ENCODE measurements around the gene CYTH3.
"Not testable (repeated sequence)": the region's sequence is repeated elsewhere in the genome, so short reads cannot be mapped to it uniquely, and the experiment has no call there.

The CYTH3 gene

DNA sequence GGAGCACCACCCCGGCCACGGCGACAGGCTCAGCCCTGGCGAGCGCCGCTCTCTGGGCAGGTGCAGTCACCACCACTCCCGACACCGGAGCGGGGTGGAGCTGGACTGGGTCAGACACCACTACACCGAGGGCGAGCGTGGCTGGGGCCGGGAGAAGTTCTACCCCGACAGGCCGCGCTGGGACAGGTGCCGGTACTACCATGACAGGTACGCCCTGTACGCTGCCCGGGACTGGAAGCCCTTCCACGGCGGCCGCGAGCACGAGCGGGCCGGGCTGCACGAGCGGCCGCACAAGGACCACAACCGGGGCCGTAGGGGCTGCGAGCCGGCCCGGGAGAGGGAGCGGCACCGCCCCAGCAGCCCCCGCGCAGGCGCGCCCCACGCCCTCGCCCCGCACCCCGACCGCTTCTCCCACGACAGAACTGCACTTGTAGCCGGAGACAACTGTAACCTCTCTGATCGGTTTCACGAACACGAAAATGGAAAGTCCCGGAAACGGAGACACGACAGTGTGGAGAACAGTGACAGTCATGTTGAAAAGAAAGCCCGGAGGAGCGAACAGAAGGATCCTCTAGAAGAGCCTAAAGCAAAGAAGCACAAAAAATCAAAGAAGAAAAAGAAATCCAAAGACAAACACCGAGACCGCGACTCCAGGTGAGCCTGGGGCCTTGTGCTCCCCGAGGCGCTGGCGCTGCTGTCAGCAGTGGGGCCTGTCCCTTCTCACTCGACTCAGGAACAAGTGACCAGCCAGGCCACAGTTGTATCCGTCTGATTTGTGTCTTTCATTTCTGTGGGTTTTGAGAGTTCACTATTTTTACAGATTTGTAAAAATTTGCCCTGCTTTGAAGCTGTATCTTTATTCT lies 117.7 kb downstream of the CYTH3 start:
- H3K4me3 ChIP-seq (ENCODE audit: low read depth, low read length): no peak overlapping the region
- H3K27ac ChIP-seq: no peak overlapping the region
- no peaks in the 10 kb centered on the region for H3K36me3 ChIP-seq (ENCODE audit: control insufficient read depth, insufficient read depth, low read length)
- H3K4me2 ChIP-seq (ENCODE audit: low read length): no peak overlapping the region
- no peaks in the 10 kb centered on the region for H3K9me3 ChIP-seq (ENCODE audit: control insufficient read depth, low read length)
- H3K9ac ChIP-seq: no peak overlapping the region
- H3K4me1 ChIP-seq: no peaks in the 10 kb centered on the region
- TF ChIP-seq CTCF (IDR thresholded peaks at IDR 0.05): no peak
- H3K79me2 ChIP-seq: no peaks in the 10 kb centered on the region
- H2AFZ ChIP-seq: no peak overlapping the region
- no peaks in the 10 kb centered on the region for H3K27me3 ChIP-seq (ENCODE audit: control insufficient read depth, insufficient read depth, low read length)

GRCh38 chr7:6153646-6154541 lies 118.5 kb downstream of the CYTH3 start:
- H3K36me3 ChIP-seq (ENCODE audit: control insufficient read depth, insufficient read depth, low read length): no peaks in the 10 kb centered on the region
- H3K9me3 ChIP-seq (ENCODE audit: control insufficient read depth, low read length): no peaks in the 10 kb centered on the region
- H2AFZ ChIP-seq: no peak overlapping the region
- no peak overlapping the region for H3K4me3 ChIP-seq (ENCODE audit: low read depth, low read length)
- no peaks in the 10 kb centered on the region for H3K79me2 ChIP-seq
- no peak overlapping the region for H3K27ac ChIP-seq
- no peak overlapping the region for H3K9ac ChIP-seq
- no peak for TF ChIP-seq CTCF (IDR thresholded peaks at IDR 0.05)
- no peaks in the 10 kb centered on the region for H3K27me3 ChIP-seq (ENCODE audit: control insufficient read depth, insufficient read depth, low read length)
- H3K4me2 ChIP-seq (ENCODE audit: low read length): no peak overlapping the region
- H3K4me1 ChIP-seq: no peaks in the 10 kb centered on the region

- TF ChIP-seq CTCF (IDR thresholded peaks at IDR 0.05): no peak
Observed at GRCh38 chr7:6151994-6152735, 120.3 kb downstream of the CYTH3 start.

DNA sequence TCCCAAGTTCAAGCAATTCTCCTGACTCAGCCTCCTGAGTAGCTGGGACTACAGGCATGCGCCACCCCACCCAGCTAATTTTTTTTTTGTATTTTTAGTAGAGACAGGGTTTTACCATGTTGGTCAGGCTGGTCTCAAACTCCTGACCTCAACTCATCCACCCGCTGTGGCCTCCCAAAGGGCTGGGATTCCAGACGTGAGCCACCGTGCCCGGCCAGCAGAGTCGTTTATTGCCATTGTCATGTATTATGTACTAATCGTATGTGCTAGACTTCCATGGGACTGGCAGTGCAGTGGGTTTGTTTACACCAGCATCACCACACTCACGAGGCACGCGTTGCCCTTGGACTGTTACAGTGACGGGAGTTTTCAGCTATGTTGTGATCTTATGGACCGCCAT lies 120.9 kb downstream of the CYTH3 start:
- not testable (repeated sequence) for H3K27me3 ChIP-seq (ENCODE audit: control insufficient read depth, insufficient read depth, low read length); H3K4me1 ChIP-seq; H3K36me3 ChIP-seq (ENCODE audit: control insufficient read depth, insufficient read depth, low read length); H3K9ac ChIP-seq; H3K79me2 ChIP-seq; H3K4me3 ChIP-seq (ENCODE audit: low read depth, low read length); H3K27ac ChIP-seq; H3K4me2 ChIP-seq (ENCODE audit: low read length); H3K9me3 ChIP-seq (ENCODE audit: control insufficient read depth, low read length); H2AFZ ChIP-seq

More at GRCh38 chr7:6151994-6152735, 120.3 kb downstream of the CYTH3 start:
- Histone ChIP-seq H3K4me3 (ENCODE audit: low read depth, low read length) (no peak overlapping the region), H3K9ac (no peak overlapping the region), H3K36me3 (ENCODE audit: control insufficient read depth, insufficient read depth, low read length) (no peaks in the 10 kb centered on the region), H3K4me2 (ENCODE audit: low read length) (no peak overlapping the region), H3K4me1 (no peaks in the 10 kb centered on the region), H3K79me2 (no peaks in the 10 kb centered on the region), H2AFZ (no peak overlapping the region), H3K27me3 (ENCODE audit: control insufficient read depth, insufficient read depth, low read length) (no peaks in the 10 kb centered on the region), H3K9me3 (ENCODE audit: control insufficient read depth, low read length) (no peaks in the 10 kb centered on the region), H3K27ac (no peak overlapping the region)

- Histone ChIP-seq H3K4me1 (no peaks in the 10 kb centered on the region), H3K4me2 (ENCODE audit: low read length) (no peak overlapping the region), H3K36me3 (ENCODE audit: control insufficient read depth, insufficient read depth, low read length) (no peaks in the 10 kb centered on the region), H3K27ac (no peak overlapping the region), H3K9ac (no peak overlapping the region), H2AFZ (no peak overlapping the region), H3K27me3 (ENCODE audit: control insufficient read depth, insufficient read depth, low read length) (no peaks in the 10 kb centered on the region), H3K9me3 (ENCODE audit: control insufficient read depth, low read length) (no peaks in the 10 kb centered on the region), H3K79me2 (no peaks in the 10 kb centered on the region), H3K4me3 (ENCODE audit: low read depth, low read length) (no peak overlapping the region)
- TF ChIP-seq CTCF (IDR thresholded peaks at IDR 0.05): no peak
Observed at GRCh38 chr7:6149996-6150395, 122.4 kb downstream of the CYTH3 start.
